Stimulated activated naive CD8-positive, alpha-beta T cell treated with anti-CD3 and anti-CD28 coated beads, Interleukin-15, amount 100 ng/mL, for 72 hours (primary cell): ENCODE data around the gene TRPT1.

Experiments used
- ATAC-seq: fragments of 150-1000 bp; cut with Tn5 transposase; 2 replicates; pipeline ENCODE4 v1.10.0; 2021; ENCODE audit warnings: mild to moderate bottlenecking, moderate library complexity
- DNase-seq, 2 donors: peaks; one replicate each; pipeline ENCODE4 v3.0.0; 2021 to 2022
- H3K27ac Mint-ChIP-seq, 2 donors: one replicate each; pipeline ENCODE4 v1.8.0; 2022; ENCODE audit warnings: mild to moderate bottlenecking in 2 of 2, mixed read lengths in 2 of 2, moderate library complexity in 2 of 2
- H3K27me3 Mint-ChIP-seq: one replicate; pipeline ENCODE4 v1.8.0; 2022; ENCODE audit warnings: mixed read lengths
- H3K4me1 Mint-ChIP-seq: one replicate; pipeline ENCODE4 v1.8.0; 2022; ENCODE audit warnings: mild to moderate bottlenecking, mixed read lengths
- H3K4me3 Mint-ChIP-seq, 2 donors: one replicate each; pipeline ENCODE4 v1.8.0; 2022; ENCODE audit warnings: mild to moderate bottlenecking in 2 of 2, mixed read lengths in 2 of 2, moderate library complexity in 1 of 2
- H3K9me3 Mint-ChIP-seq, 2 donors: one replicate each; pipeline ENCODE4 v1.8.0; 2022; ENCODE audit warnings: mixed read lengths in 2 of 2

The TRPT1 gene

GRCh38 chr11:64241241-64241490 is 15.2 kb upstream of the TRPT1 start:
- Mint-ChIP-seq H3K9me3 (no peaks in the 10 kb centered on the region), H3K27me3 (no peaks in the 10 kb centered on the region), H3K4me3 (peak overlapping the region; percentile 82 to 93), H3K4me1 (peaks cover 73% of the 10 kb centered on the region), H3K27ac (peak overlapping the region; percentile 92 to 97)
- ATAC-seq (peak; percentile 82), DNase-seq (peak; percentile 100)

- H3K27me3 Mint-ChIP-seq: no peaks in the 10 kb centered on the region
- peak; percentile 99 for DNase-seq
- H3K4me3 Mint-ChIP-seq: peak within 1 kb of the TSS; percentile 82 to 93
Observed at GRCh38 chr11:64240435-64241240, 14.7 kb upstream of the TRPT1 start, which contains the start of gene FKBP2. Gene FKBP2 (plus strand): TSS chr11:64241095. CDS start chr11:64242388, 1,293 bp downstream.

GRCh38 chr11:64239662-64240434 is 13.9 kb upstream of the TRPT1 start:
- Mint-ChIP-seq H3K4me3 (peak overlapping the region; percentile 82 to 93), H3K9me3 (no peaks in the 10 kb centered on the region), H3K27ac (peak overlapping the region; percentile 92 to 97), H3K27me3 (no peaks in the 10 kb centered on the region), H3K4me1 (peaks cover 81% of the 10 kb centered on the region)
- DNase-seq (peak in 1 of 2 donors; percentile 56), ATAC-seq (no peak)

More at GRCh38 chr11:64240435-64241240, 14.7 kb upstream of the TRPT1 start, which contains the start of gene FKBP2:
- Mint-ChIP-seq H3K9me3 (no peaks in the 10 kb centered on the region), H3K27ac (peak within 1 kb of the TSS; percentile 92 to 97), H3K4me1 (peaks cover 78% of the 10 kb centered on the region)
- peak; percentile 71 for ATAC-seq

GRCh38 chr11:64238999-64239398 is 13.0 kb upstream of the TRPT1 start:
- DNase-seq (no peak), ATAC-seq (no peak)
- Mint-ChIP-seq H3K4me1 (peaks cover 76% of the 10 kb centered on the region), H3K27ac (peak overlapping the region in 1 of 2 donors; percentile 3), H3K9me3 (no peaks in the 10 kb centered on the region), H3K4me3 (no peak overlapping the region), H3K27me3 (no peaks in the 10 kb centered on the region)

GRCh38 chr11:64238076-64238475 is 12.1 kb upstream of the TRPT1 start:
- H3K27ac Mint-ChIP-seq: no peak overlapping the region

GRCh38 chr11:64237484-64237951 is 11.5 kb upstream of the TRPT1 start:
- Mint-ChIP-seq H3K4me3 (no peak overlapping the region), H3K4me1 (peaks cover 76% of the 10 kb centered on the region), H3K9me3 (no peaks in the 10 kb centered on the region), H3K27me3 (no peaks in the 10 kb centered on the region), H3K27ac (no peak overlapping the region)
- DNase-seq (no peak), ATAC-seq (no peak)

More at GRCh38 chr11:64238076-64238475, 12.1 kb upstream of the TRPT1 start:
- no peaks in the 10 kb centered on the region for H3K9me3 Mint-ChIP-seq
- no peaks in the 10 kb centered on the region for H3K27me3 Mint-ChIP-seq
- H3K4me3 Mint-ChIP-seq: no peak overlapping the region
- DNase-seq (no peak), ATAC-seq (no peak)
- peaks cover 76% of the 10 kb centered on the region for H3K4me1 Mint-ChIP-seq

- no peak for ATAC-seq
- H3K27ac Mint-ChIP-seq: peak overlapping the region; percentile 26 to 77
Observed at GRCh38 chr11:64235437-64236161, 9.6 kb upstream of the TRPT1 start.

GRCh38 chr11:64234647-64235379 is 8.8 kb upstream of the TRPT1 start:
- ATAC-seq: peak; percentile 73
- H3K4me1 Mint-ChIP-seq: peaks cover 84% of the 10 kb centered on the region
- H3K4me3 Mint-ChIP-seq: peak overlapping the region; percentile 90 to 96
- DNase-seq: peak; percentile 60 to 63
- H3K27me3 Mint-ChIP-seq: no peaks in the 10 kb centered on the region
- peak overlapping the region in 1 of 2 donors; percentile 77 for H3K27ac Mint-ChIP-seq
- no peaks in the 10 kb centered on the region for H3K9me3 Mint-ChIP-seq

More at GRCh38 chr11:64235437-64236161, 9.6 kb upstream of the TRPT1 start:
- H3K4me3 Mint-ChIP-seq: peak overlapping the region; percentile 90 to 96
- H3K9me3 Mint-ChIP-seq: no peaks in the 10 kb centered on the region
- no peaks in the 10 kb centered on the region for H3K27me3 Mint-ChIP-seq
- DNase-seq: no peak
- peaks cover 87% of the 10 kb centered on the region for H3K4me1 Mint-ChIP-seq

- peak within 1 kb of the TSS; percentile 90 to 96 for H3K4me3 Mint-ChIP-seq
- ATAC-seq: peak; percentile 63
- H3K27ac Mint-ChIP-seq: peak within 1 kb of the TSS; percentile 26 to 77
- peaks cover 85% of the 10 kb centered on the region for H3K4me1 Mint-ChIP-seq
- H3K27me3 Mint-ChIP-seq: no peaks in the 10 kb centered on the region
- DNase-seq: peak; percentile 67 to 70
- no peaks in the 10 kb centered on the region for H3K9me3 Mint-ChIP-seq
Observed at GRCh38 chr11:64233913-64234586, 8.1 kb upstream of the TRPT1 start, which contains the start of gene VEGFB. Gene VEGFB (plus strand): TSS chr11:64234584. CDS start chr11:64234834, 250 bp downstream.

GRCh38 chr11:64232967-64233315 is 7.0 kb upstream of the TRPT1 start:
- Mint-ChIP-seq H3K4me1 (peaks cover 85% of the 10 kb centered on the region), H3K4me3 (peak overlapping the region in 1 of 2 donors; percentile 77), H3K27me3 (no peaks in the 10 kb centered on the region), H3K9me3 (no peaks in the 10 kb centered on the region), H3K27ac (peak overlapping the region in 1 of 2 donors; percentile 57)
- DNase-seq (no peak), ATAC-seq (no peak)

GRCh38 chr11:64232182-64232966 is 6.4 kb upstream of the TRPT1 start:
- no peak for ATAC-seq
- Mint-ChIP-seq H3K27me3 (no peaks in the 10 kb centered on the region), H3K9me3 (no peaks in the 10 kb centered on the region), H3K27ac (no peak overlapping the region), H3K4me3 (peak overlapping the region in 1 of 2 donors; percentile 96), H3K4me1 (peaks cover 85% of the 10 kb centered on the region)
- DNase-seq: no peak

- peak overlapping the region; percentile 89 to 96 for H3K4me3 Mint-ChIP-seq
- DNase-seq: no peak
- peaks cover 85% of the 10 kb centered on the region for H3K4me1 Mint-ChIP-seq
- ATAC-seq: no peak
- no peaks in the 10 kb centered on the region for H3K27me3 Mint-ChIP-seq
- H3K27ac Mint-ChIP-seq: no peak overlapping the region
- H3K9me3 Mint-ChIP-seq: no peaks in the 10 kb centered on the region
Observed at GRCh38 chr11:64231546-64231945, 5.6 kb upstream of the TRPT1 start.

- H3K4me3 Mint-ChIP-seq: peak overlapping the region; percentile 89 to 96
- no peaks in the 10 kb centered on the region for H3K9me3 Mint-ChIP-seq
- peaks cover 81% of the 10 kb centered on the region for H3K4me1 Mint-ChIP-seq
Observed at GRCh38 chr11:64230985-64231365, 5.0 kb upstream of the TRPT1 start.

More at GRCh38 chr11:64230985-64231365, 5.0 kb upstream of the TRPT1 start:
- Mint-ChIP-seq H3K27ac (peak overlapping the region in 1 of 2 donors; percentile 77), H3K27me3 (no peaks in the 10 kb centered on the region)
- no peak for DNase-seq
- no peak for ATAC-seq
